OCI-LY7 (cell line): ENCODE results near the gene SLIT3. TPM values are rescaled to one million over a fixed set of nuclear protein-coding genes. Genes with fewer than 3 reads are reported as not detected.

Source experiments
- BruUV-seq: library from RNA; stranded (reverse); fragments of 400-500 nt; replicated peaks from 2 replicates; lab custom pipeline; 2021; lab: Mats Ljungman, UMichigan
- CTCF ChIA-PET: fragments of 300-600 bp; sonication (Branson Sonifier 250); formaldehyde crosslinking; loops from one replicate; lab custom pipeline; 2022; ENCODE audit warnings: antibody characterized with exemption; ENCODE audit not compliant: unreplicated experiment; lab: Charles Lee
- POLR2A ChIA-PET: fragments of 300-600 bp; sonication (Branson Sonifier 250); formaldehyde crosslinking; loops from one replicate; lab custom pipeline; 2022; ENCODE audit warnings: antibody characterized with exemption; lab: Charles Lee
- DNase-seq: peaks from one replicate; pipeline ENCODE4 v3.0.0-alpha.2; 2015; ENCODE audit warnings: low spot score
- H2AFZ ChIP-seq: fragments of 200-600 bp; sonication (generic), shearing (Covaris generic); 2 replicates; pipeline ENCODE4 v1.6.1; 2014; ENCODE audit warnings: mild to moderate bottlenecking, antibody characterized with exemption, low read length, moderate library complexity
- H3K27ac ChIP-seq: fragments of 200-600 bp; sonication (generic); 2 replicates; pipeline ENCODE4 v1.5.1; 2014; ENCODE audit warnings: mixed run types, low read depth, mild to moderate bottlenecking, moderate library complexity, low read length, inconsistent platforms; ENCODE audit not compliant: poor library complexity, severe bottlenecking
- H3K36me3 ChIP-seq: fragments of 200-600 bp; sonication (generic); 2 replicates; pipeline ENCODE4 v1.6.1; 2014; ENCODE audit warnings: mild to moderate bottlenecking, antibody characterized with exemption, low read length, moderate library complexity, mixed read lengths; ENCODE audit not compliant: insufficient read depth
- H3K4me1 ChIP-seq: fragments of 200-600 bp; sonication (generic); 2 replicates; pipeline ENCODE4 v1.5.1; 2014; ENCODE audit warnings: mild to moderate bottlenecking, low read length; ENCODE audit not compliant: insufficient read depth, poor library complexity, severe bottlenecking
- H3K4me2 ChIP-seq: fragments of 200-600 bp; sonication (generic); 2 replicates; pipeline ENCODE4 v1.6.1; 2014; ENCODE audit warnings: mild to moderate bottlenecking, low read length
- H3K4me3 ChIP-seq: fragments of 200-600 bp; sonication (generic); 2 replicates; pipeline ENCODE4 v1.5.1; 2014; ENCODE audit warnings: mild to moderate bottlenecking, low read depth, low read length; ENCODE audit not compliant: poor library complexity, severe bottlenecking
- H3K79me2 ChIP-seq: fragments of 200-600 bp; sonication (generic); 2 replicates; pipeline ENCODE4 v1.6.1; 2016; ENCODE audit warnings: low read depth, mild to moderate bottlenecking, low read length, moderate library complexity, mixed read lengths; ENCODE audit not compliant: insufficient read depth
- H3K9me2 ChIP-seq: fragments of 200-600 bp; sonication (generic); 2 replicates; pipeline ENCODE4 v1.6.1; 2016; ENCODE audit warnings: mild to moderate bottlenecking, low read length, mixed read lengths; ENCODE audit not compliant: insufficient read depth
- H3K9me3 ChIP-seq: fragments of 200-600 bp; sonication (generic); 2 replicates; pipeline ENCODE4 v1.6.1; 2014; ENCODE audit warnings: mild to moderate bottlenecking, mixed run types, low read length, mixed read lengths
- H4K20me1 ChIP-seq: fragments of 200-600 bp; sonication (generic); 2 replicates; pipeline ENCODE4 v1.6.1; 2014; ENCODE audit warnings: mild to moderate bottlenecking, antibody characterized with exemption, low read length, moderate library complexity, mixed read lengths; ENCODE audit not compliant: insufficient read depth
- EZH2phosphoT487 ChIP-seq: fragments of 200-600 bp; sonication (generic); IDR thresholded peaks from 2 replicates; pipeline ENCODE4 v1.6.1; 2018; ENCODE audit warnings: low read depth, borderline replicate concordance, mild to moderate bottlenecking, mixed run types, antibody characterized with exemption, low read length, moderate library complexity, mixed read lengths
- intact Hi-C: fragments of 100-400 bp; cut with micrococcal nuclease; formaldehyde crosslinking; loops from one replicate; pipeline ENCODE4 v1.10.0; 2022; ENCODE audit not compliant: unreplicated experiment
- total RNA-seq, 2 experiments: library from RNA; depleted of rRNA in 1 of 2; stranded (reverse); fragments of >200 nt in 1 of 2; shearing (Covaris generic) in 1 of 2; gene quantifications; 2 replicates each; pipeline ENCODE4 v1.2.3, GENCODE V29; 2014 to 2022
- TF ChIP-seq, protein P1 (sequence below): fragments of 200-600 bp; sonication (generic); conservative IDR thresholded peaks from 2 replicates; pipeline ENCODE4 v1.5.1; 2014; ENCODE audit warnings: mild to moderate bottlenecking, antibody characterized with exemption, low read length, moderate library complexity, mixed read lengths

Gene SLIT3
- total RNA-seq, 2 experiments from 2014 or later = not detected

DNA sequence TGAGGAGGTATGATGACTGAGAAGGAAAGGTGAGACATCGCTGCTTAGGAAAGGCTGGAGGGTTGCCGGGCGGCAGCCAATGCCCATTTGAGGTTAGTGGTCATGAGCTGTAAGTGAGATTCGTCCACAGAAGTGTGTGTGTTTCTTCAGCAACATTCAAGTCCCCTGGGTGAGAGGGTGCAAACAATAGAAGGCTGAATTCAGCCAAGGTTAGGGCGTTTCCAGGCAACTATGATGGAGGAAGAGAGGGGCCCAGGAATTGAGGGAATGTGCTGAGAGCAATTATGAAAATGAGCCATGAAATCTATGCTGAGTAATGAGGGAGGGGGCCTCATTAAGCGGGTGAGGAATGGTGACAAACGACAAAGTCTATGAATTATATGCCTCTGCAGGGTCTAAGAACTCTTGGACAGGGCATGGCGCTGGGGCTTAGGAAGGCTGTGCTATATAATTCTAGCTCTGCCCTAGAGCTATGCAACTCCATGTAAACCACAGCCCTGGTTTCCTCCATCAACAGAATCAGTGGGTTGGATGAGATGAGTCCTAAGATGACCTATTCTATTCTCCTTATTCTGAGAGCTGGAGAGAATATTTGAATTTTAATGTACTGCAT is 96.0 kb downstream of the SLIT3 start:
- TF ChIP-seq, protein P1, sequence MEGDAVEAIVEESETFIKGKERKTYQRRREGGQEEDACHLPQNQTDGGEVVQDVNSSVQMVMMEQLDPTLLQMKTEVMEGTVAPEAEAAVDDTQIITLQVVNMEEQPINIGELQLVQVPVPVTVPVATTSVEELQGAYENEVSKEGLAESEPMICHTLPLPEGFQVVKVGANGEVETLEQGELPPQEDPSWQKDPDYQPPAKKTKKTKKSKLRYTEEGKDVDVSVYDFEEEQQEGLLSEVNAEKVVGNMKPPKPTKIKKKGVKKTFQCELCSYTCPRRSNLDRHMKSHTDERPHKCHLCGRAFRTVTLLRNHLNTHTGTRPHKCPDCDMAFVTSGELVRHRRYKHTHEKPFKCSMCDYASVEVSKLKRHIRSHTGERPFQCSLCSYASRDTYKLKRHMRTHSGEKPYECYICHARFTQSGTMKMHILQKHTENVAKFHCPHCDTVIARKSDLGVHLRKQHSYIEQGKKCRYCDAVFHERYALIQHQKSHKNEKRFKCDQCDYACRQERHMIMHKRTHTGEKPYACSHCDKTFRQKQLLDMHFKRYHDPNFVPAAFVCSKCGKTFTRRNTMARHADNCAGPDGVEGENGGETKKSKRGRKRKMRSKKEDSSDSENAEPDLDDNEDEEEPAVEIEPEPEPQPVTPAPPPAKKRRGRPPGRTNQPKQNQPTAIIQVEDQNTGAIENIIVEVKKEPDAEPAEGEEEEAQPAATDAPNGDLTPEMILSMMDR = no peak
- no peak for TF ChIP-seq EZH2phosphoT487
- intact Hi-C loops = no loop called here
- H4K20me1 ChIP-seq = no peaks in the 10 kb centered on the region
- H3K9me2 ChIP-seq = no peaks in the 10 kb centered on the region
- BruUV-seq = no TSS peak
- ChIA-PET POLR2A (interaction anchor here (0.7 kb wide), 1 partner anchor 471 kb away, joined by 3 read pairs; no protein-coding TSS in a partner anchor), CTCF (no interaction called here)
- H3K27ac ChIP-seq = no peak overlapping the region
- H3K4me3 ChIP-seq = no peak overlapping the region
- no peak overlapping the region for H3K4me2 ChIP-seq
- no peak for DNase-seq
- H3K9me3 ChIP-seq = no peaks in the 10 kb centered on the region
- H3K79me2 ChIP-seq = no peaks in the 10 kb centered on the region
- no peak overlapping the region for H2AFZ ChIP-seq
- no peaks in the 10 kb centered on the region for H3K36me3 ChIP-seq
- no peaks in the 10 kb centered on the region for H3K4me1 ChIP-seq

DNA sequence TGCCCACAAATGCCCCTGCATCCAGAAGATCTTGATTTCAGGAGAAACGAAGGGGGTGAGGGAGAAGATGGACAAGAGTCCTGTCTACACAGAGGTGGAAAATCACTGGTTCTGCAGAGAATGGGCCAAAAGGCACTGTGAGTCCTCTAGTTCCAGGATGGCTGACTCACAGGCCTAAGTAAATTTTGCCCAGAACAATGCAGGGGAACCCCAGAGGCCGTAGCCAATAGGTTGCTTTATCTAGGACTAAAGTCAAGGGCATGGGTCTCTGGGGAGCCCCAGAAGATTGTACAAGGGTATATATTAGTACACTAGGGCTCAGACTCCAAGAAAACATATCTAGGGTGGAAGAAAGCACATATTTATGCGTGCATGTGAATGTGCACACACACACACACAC is 98.0 kb downstream of the SLIT3 start:
- CTCF ChIA-PET = no interaction called here
- POLR2A ChIA-PET = no interaction called here
- no peaks in the 10 kb centered on the region for H3K36me3 ChIP-seq
- no peak overlapping the region for H2AFZ ChIP-seq
- TF ChIP-seq EZH2phosphoT487 = no peak
- TF ChIP-seq, protein P1 = no peak
- no peak for DNase-seq
- intact Hi-C loops = no loop called here
- no peaks in the 10 kb centered on the region for H3K9me2 ChIP-seq
- H4K20me1 ChIP-seq = no peaks in the 10 kb centered on the region
- H3K9me3 ChIP-seq = no peaks in the 10 kb centered on the region
- H3K79me2 ChIP-seq = no peaks in the 10 kb centered on the region
- no peak overlapping the region for H3K4me2 ChIP-seq
- BruUV-seq = no TSS peak
- H3K27ac ChIP-seq = no peak overlapping the region
- H3K4me3 ChIP-seq = no peak overlapping the region
- H3K4me1 ChIP-seq = no peaks in the 10 kb centered on the region

DNA sequence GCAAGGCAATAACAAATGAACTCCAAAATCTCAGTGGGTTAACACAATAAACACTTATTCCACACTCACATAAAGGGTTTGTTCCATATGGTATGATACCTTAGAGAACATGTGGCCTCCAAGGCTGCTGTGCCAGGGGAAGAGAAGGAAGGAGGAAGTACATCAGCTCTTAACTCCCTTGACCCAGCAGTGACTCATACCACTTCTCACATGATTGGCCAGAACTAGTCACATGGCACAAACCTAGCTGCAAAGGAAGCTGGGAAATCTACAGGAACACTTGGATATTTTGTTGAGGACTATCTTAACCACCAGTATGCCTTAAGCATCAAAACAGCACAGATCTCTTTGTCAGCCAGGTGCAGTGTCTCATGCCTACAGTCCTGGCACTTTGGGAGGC is 99.3 kb downstream of the SLIT3 start:
- POLR2A ChIA-PET = no interaction called here
- no peak for TF ChIP-seq EZH2phosphoT487
- TF ChIP-seq, protein P1 = no peak
- intact Hi-C loops = no loop called here
- DNase-seq = no peak
- Histone ChIP-seq H4K20me1 (no peaks in the 10 kb centered on the region), H3K4me2 (no peak overlapping the region), H3K9me3 (no peaks in the 10 kb centered on the region), H3K4me3 (no peak overlapping the region), H3K27ac (no peak overlapping the region), H3K9me2 (no peaks in the 10 kb centered on the region), H3K79me2 (no peaks in the 10 kb centered on the region), H3K36me3 (no peaks in the 10 kb centered on the region), H3K4me1 (no peaks in the 10 kb centered on the region), H2AFZ (no peak overlapping the region)
- CTCF ChIA-PET = no interaction called here
- no TSS peak for BruUV-seq
